Ascending aorta (tissue), 2 donors: ENCODE measurements around the gene KRT35. TPM values are rescaled to one million over a fixed set of nuclear protein-coding genes. Genes with fewer than 3 reads are reported as not detected.

Source experiments
- DNase-seq, 2 donors: peaks; one replicate each; pipeline ENCODE4 v3.0.0-alpha.2; 2019; ENCODE audit warnings: low spot score in 2 of 2
- H3K27ac ChIP-seq, 2 donors: fragments of 200-600 bp; sonication (generic); one replicate each; pipeline ENCODE4 v1.5.1; 2016 to 2017; ENCODE audit warnings: mild to moderate bottlenecking in 1 of 2
- H3K27me3 ChIP-seq: fragments of 200-600 bp; sonication (generic); one replicate; pipeline ENCODE4 v1.5.1; 2017
- H3K36me3 ChIP-seq, 2 donors: fragments of 200-600 bp; sonication (generic); one replicate each; pipeline ENCODE4 v1.5.1; 2016
- H3K4me1 ChIP-seq, 2 donors: fragments of 200-600 bp; sonication (generic); one replicate each; pipeline ENCODE4 v1.5.1; 2016 to 2017; ENCODE audit warnings: mild to moderate bottlenecking in 1 of 2
- H3K4me3 ChIP-seq, 2 donors: fragments of 200-600 bp; sonication (generic); one replicate each; pipeline ENCODE4 v1.5.1; 2016 to 2017; ENCODE audit warnings: mild to moderate bottlenecking in 1 of 2
- H3K9me3 ChIP-seq, 2 donors: fragments of 200-600 bp; sonication (generic); one replicate each; pipeline ENCODE4 v1.5.1; 2016
- intact Hi-C: fragments of 100-400 bp; cut with DNase I; formaldehyde crosslinking; loops from one replicate; pipeline ENCODE4 v1.15.1; 2023
- total RNA-seq: library from RNA; depleted of rRNA; stranded (reverse); fragments of >200 nt; gene quantifications from one replicate; pipeline ENCODE4 v1.1.0, GENCODE V29; 2016
- TF ChIP-seq, protein P1 (sequence below), 3 experiments: fragments of 200-600 bp in 2 of 3; fragments of 450-650 bp in 1 of 3; sonication (generic) in 2 of 3; IDR thresholded peaks; one replicate each; pipeline ENCODE4 v1.5.1; 2016 to 2019; ENCODE audit warnings: antibody characterized with exemption in 3 of 3, mild to moderate bottlenecking in 1 of 3, moderate library complexity in 1 of 3

The KRT35 gene
- total RNA-seq, 1 donor from 2014 or later = not detected

DNA sequence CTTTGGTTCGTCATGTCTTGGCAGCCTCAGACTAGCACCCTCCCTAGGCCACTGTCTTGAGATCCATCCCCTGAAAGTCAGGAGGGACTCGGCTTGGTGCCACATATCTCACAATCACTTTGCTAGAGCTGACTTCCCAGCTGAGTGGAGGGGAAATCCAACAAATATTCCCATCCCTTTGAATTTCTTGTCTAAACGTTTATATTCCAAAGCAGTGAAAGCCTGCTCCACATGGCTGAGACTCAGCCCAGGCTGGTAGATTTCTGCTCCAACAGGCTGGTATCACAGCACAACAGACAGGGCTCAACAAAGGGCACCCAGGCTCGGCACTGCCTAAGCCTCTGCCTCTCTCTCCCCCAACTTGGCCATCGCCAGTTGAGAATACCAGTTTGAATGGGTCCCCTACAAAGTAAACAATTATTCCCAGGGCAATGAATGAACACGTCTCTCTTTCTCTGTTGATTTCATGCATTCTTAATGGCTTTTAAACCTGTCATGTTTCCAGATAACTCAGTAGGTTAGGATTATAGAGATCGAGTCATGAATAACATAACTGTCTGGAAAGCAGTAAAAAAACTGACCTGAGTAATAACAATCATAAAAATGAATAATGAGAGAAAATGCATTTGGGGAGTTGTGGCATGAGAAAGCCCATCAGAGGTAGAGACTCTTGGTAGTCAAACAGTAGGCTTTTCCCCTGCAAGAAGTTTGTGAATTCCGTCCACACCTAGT lies 23.5 kb upstream of the KRT35 start:
- intact Hi-C loops = no loop called here
- Histone ChIP-seq H3K36me3 (no peaks in the 10 kb centered on the region), H3K4me3 (no peak overlapping the region), H3K27ac (no peak overlapping the region), H3K4me1 (no peaks in the 10 kb centered on the region), H3K27me3 (no peaks in the 10 kb centered on the region), H3K9me3 (no peaks in the 10 kb centered on the region)
- DNase-seq = no peak
- TF ChIP-seq, protein P1, sequence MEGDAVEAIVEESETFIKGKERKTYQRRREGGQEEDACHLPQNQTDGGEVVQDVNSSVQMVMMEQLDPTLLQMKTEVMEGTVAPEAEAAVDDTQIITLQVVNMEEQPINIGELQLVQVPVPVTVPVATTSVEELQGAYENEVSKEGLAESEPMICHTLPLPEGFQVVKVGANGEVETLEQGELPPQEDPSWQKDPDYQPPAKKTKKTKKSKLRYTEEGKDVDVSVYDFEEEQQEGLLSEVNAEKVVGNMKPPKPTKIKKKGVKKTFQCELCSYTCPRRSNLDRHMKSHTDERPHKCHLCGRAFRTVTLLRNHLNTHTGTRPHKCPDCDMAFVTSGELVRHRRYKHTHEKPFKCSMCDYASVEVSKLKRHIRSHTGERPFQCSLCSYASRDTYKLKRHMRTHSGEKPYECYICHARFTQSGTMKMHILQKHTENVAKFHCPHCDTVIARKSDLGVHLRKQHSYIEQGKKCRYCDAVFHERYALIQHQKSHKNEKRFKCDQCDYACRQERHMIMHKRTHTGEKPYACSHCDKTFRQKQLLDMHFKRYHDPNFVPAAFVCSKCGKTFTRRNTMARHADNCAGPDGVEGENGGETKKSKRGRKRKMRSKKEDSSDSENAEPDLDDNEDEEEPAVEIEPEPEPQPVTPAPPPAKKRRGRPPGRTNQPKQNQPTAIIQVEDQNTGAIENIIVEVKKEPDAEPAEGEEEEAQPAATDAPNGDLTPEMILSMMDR (IDR thresholded peaks at IDR 0.05) = no peak

DNA sequence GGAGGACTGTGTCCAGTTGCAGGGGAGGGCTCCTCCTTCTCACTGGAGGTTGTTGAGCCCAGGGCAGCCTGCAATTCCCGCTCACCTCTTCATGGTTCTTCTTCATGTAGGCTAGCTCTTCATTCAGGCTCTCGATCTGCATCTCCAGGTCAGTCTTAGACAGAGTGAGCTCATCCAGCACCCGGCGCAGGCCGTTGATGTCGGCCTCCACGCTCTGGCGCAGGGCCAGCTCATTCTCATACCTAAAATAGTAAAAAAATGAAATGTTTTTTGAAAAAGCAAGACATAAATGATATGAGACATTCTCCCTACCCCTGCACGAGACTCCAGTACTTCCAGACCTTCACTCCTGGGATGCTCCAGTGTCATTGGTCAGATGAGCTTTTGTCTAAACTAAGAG lies 22.3 kb upstream of the KRT35 start:
- no peaks in the 10 kb centered on the region for H3K9me3 ChIP-seq
- H3K4me1 ChIP-seq = no peaks in the 10 kb centered on the region
- H3K36me3 ChIP-seq = no peaks in the 10 kb centered on the region
- TF ChIP-seq, protein P1 (IDR thresholded peaks at IDR 0.05) = no peak
- DNase-seq = no peak
- H3K4me3 ChIP-seq = no peak overlapping the region
- no peaks in the 10 kb centered on the region for H3K27me3 ChIP-seq
- no peak overlapping the region for H3K27ac ChIP-seq
- intact Hi-C loops = no loop called here

DNA sequence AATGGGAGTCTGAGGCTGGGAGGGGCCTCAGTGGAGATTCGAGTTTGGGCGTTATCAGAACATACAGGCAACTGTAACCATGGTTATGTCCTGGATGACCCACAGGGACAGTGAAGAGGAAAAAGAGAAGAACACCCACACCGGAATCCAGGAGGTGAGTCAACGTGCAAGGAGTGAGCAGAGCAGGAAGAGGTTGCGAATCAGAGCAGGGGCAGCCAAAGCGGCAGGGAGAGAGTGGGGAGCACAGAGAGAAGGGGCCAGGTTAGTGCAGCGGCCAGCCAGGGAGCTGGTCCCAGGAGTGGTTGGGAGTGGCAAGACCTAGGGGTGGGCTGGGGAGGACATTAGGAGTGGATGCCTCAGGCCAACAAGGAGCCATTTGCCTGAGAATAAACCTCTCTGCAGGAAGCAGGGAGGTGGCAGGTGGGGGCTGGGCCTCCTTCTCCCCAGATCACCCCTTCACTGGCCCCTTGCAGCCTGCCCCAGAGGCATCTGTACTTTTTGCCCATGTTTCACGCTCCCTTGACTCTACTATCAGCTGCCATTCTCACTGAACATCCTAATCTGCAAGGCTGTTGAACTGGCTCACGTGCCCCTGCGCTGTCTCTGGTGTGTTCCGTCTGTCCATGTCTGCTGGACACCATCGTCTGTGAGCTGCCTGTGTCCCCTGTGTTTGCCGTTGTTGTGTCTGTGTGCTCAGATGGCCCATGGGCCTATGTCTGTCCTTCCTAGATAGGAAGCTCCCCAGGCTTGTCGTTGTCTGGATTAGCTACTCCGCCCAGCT lies 19.4 kb upstream of the KRT35 start:
- no peak overlapping the region for H3K4me3 ChIP-seq
- intact Hi-C loops = no loop called here
- H3K36me3 ChIP-seq = no peaks in the 10 kb centered on the region

DNA sequence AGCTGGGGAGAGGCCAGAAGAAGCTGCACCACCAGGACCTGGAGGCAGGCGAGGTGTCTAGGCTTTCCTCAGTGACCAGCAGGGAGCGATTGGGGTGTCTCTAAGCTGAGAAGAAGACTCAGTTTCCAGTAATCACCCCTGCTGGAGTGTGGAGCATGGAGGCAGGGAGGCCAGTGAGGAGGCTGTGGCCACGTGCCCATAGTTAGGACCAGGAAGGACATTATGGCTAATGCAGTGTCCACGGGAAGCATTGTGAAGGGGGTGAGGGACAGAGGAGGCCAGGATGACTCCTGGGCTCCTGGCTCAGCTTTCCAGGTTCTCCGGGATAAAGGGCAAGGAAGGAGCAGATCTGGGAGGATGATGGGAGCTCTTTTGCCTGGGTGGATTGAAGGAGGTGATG lies 18.8 kb upstream of the KRT35 start:
- no peaks in the 10 kb centered on the region for H3K27me3 ChIP-seq
- no peaks in the 10 kb centered on the region for H3K9me3 ChIP-seq
- no peak for DNase-seq
- no peak overlapping the region for H3K4me3 ChIP-seq
- H3K36me3 ChIP-seq = no peaks in the 10 kb centered on the region
- H3K27ac ChIP-seq = no peak overlapping the region
- no peaks in the 10 kb centered on the region for H3K4me1 ChIP-seq
- TF ChIP-seq, protein P1 (IDR thresholded peaks at IDR 0.05) = no peak
- intact Hi-C loops = no loop called here

More for the DNA sequence above, 19.4 kb upstream of the KRT35 start:
- Histone ChIP-seq H3K27ac (no peak overlapping the region), H3K27me3 (no peaks in the 10 kb centered on the region), H3K9me3 (no peaks in the 10 kb centered on the region), H3K4me1 (no peaks in the 10 kb centered on the region)
- no peak for DNase-seq
- TF ChIP-seq, protein P1 (IDR thresholded peaks at IDR 0.05) = no peak

DNA sequence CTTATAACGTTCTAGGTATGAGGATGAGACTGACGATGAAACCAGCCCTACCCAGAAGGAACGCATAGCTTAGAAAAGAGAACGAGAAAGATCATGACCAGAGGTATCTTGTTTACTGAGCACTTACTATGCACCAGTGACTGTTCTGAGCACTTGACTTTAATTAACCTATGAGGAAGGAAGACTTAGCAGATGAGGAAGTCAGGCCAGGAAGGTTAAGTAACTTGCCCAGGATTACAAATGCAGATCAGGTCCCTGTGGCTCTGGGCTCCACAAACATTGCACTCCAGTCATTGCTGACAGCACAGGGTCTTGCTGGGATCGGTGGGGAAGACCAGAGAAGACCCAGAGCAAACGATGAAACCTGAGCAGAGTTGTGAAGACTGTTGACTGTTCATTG lies 17.3 kb upstream of the KRT35 start:
- DNase-seq = no peak
- Histone ChIP-seq H3K4me1 (no peaks in the 10 kb centered on the region), H3K27me3 (no peaks in the 10 kb centered on the region), H3K36me3 (no peaks in the 10 kb centered on the region), H3K4me3 (no peak overlapping the region), H3K9me3 (no peaks in the 10 kb centered on the region), H3K27ac (no peak overlapping the region)
- TF ChIP-seq, protein P1 (IDR thresholded peaks at IDR 0.05) = no peak
- intact Hi-C loops = no loop called here
